ENCODE results near the gene REEP3.

DNA sequence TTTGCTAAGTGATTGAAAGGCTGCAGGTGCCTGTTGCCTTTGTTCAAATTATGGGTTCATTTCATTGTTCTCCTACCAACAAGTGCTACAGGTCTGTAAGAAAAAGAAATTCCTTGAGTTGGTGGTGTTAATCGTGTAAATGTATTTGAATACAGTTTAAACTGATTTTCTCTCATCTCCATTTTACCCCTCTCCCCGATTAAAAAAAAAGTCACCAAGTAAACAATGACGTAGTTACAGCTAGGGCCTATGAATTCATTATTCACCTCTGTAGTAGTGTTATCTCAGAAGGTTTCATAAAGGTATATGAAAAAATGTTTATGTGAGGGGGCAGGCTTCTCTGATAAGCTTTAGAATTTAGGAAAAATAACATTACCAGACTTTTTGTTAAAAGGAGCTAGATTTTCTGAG, 1.1 kb downstream of the REEP3 start:
- TF ChIP-seq, protein P1, sequence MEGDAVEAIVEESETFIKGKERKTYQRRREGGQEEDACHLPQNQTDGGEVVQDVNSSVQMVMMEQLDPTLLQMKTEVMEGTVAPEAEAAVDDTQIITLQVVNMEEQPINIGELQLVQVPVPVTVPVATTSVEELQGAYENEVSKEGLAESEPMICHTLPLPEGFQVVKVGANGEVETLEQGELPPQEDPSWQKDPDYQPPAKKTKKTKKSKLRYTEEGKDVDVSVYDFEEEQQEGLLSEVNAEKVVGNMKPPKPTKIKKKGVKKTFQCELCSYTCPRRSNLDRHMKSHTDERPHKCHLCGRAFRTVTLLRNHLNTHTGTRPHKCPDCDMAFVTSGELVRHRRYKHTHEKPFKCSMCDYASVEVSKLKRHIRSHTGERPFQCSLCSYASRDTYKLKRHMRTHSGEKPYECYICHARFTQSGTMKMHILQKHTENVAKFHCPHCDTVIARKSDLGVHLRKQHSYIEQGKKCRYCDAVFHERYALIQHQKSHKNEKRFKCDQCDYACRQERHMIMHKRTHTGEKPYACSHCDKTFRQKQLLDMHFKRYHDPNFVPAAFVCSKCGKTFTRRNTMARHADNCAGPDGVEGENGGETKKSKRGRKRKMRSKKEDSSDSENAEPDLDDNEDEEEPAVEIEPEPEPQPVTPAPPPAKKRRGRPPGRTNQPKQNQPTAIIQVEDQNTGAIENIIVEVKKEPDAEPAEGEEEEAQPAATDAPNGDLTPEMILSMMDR (IDR thresholded peaks at IDR 0.05): no peak
- no peak for TF ChIP-seq POLR2A (IDR thresholded peaks at IDR 0.05)

Measured in Peyer's patch (tissue), 4 donors.